ENCODE results near the gene DVL2. TPM values are rescaled to one million over a fixed set of nuclear protein-coding genes. Genes with fewer than 3 reads are reported as not detected.

DVL2 gene
- total and polyA plus RNA-seq, 7 donors: 10.0 to 22.1 (median 13.1) TPM

DNA sequence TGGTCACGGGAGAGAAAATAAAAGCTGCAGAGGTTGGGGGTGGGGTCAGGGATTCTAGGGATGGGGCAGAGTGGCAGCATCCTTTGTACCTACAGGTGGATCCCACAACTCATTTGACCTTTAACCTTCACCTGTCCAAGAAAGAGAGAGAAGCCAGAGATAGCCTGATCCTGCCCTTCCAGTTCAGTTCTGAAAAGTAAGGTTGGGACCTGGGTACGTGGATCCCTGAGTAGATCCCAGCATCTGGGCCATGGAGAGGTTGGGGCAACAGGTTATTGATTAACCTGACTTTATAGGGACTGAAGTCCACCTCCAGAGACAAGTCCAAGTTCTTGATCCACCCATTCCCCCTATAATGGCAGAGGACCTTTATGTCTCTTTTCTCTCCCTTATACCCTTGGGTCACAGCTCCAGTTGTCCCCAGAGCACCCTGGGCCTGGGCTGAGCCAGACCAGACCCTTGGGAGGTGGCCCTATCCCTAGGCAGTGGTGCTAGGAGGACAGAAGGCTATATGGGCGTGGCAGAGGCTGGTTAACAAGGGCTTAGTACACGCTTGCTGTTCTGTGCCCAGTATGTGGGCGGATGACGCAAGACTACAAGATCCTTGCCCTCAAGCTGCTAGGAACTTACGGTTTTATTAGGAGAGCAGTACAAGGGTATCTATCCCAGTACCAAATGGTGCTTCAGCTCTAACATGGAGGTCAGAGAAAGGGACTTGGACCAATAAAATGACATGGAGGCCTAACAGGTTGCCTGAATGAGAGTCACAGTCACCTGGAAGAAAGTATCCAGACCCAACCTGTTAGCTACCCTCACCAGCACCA, 24.6 kb upstream of the DVL2 start:
- peaks cover 0 to 36% (median 21%) of the 10 kb centered on the region in 3 donors for H3K27me3 ChIP-seq (ENCODE audit: insufficient read depth in 3 of 3, low read length in 2 of 3)
- H3K9me3 ChIP-seq: no peaks in the 10 kb centered on the region
- WGBS, 3 donors: 82 to 91% (median 90%) methylated on average over 7 of the region's 7 CpGs
- H3K27ac ChIP-seq: no peak overlapping the region
- intact Hi-C loops (cut with DNase I): no loop called here
- peaks cover 11% of the 10 kb centered on the region for H3K4me1 ChIP-seq
- no peak for TF ChIP-seq CTCF (IDR thresholded peaks at IDR 0.05)
- H3K36me3 ChIP-seq (ENCODE audit: insufficient read depth in 1 of 2, low read depth in 1 of 2): peaks cover 2 to 59% of the 10 kb centered on the region in 2 donors
- no peak for DNase-seq
- no peak overlapping the region for H3K4me3 ChIP-seq
- ATAC-seq: no peak

- H3K9me3 ChIP-seq: no peaks in the 10 kb centered on the region
- no peak for ATAC-seq
- peaks cover 0 to 16% (median 6%) of the 10 kb centered on the region in 3 donors for H3K27me3 ChIP-seq (ENCODE audit: insufficient read depth in 3 of 3, low read length in 2 of 3)
- peaks cover 18% of the 10 kb centered on the region for H3K4me1 ChIP-seq
- no peak for DNase-seq
- peaks cover 2 to 68% of the 10 kb centered on the region in 2 donors for H3K36me3 ChIP-seq (ENCODE audit: insufficient read depth in 1 of 2, low read depth in 1 of 2)
- WGBS, 3 donors: 88 to 95% (median 91%) methylated on average over 8 of the region's 8 CpGs
- H3K4me3 ChIP-seq: no peak overlapping the region
- H3K27ac ChIP-seq: no peak overlapping the region
- intact Hi-C loops (cut with DNase I): no loop called here
- TF ChIP-seq CTCF (IDR thresholded peaks at IDR 0.05): no peak
These were observed 22.6 kb upstream of the DVL2 start for GRCh38 chr17:7256766-7257456.

DNA sequence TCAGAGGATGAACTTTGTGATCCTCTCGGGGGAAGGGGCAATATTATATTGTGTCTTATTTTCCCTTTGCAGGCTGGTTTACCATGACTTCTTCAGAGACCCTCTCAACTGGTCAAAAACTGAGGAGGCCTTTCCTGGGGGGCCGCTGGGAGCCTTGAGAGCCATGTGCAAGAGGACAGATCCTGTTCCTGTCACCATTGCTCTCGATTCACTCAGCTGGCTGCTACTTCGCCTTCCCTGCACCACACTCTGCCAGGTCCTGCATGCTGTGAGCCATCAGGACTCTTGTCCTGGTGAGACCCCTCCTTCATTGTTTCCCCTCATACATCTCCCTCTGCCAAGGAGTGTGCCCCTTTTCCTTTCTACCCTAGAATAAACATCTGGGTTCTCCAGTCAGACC, 20.2 kb upstream of the DVL2 start:
- Histone ChIP-seq H3K4me1 (peaks cover 21% of the 10 kb centered on the region), H3K27ac (no peak overlapping the region), H3K9me3 (no peaks in the 10 kb centered on the region), H3K36me3 (ENCODE audit: insufficient read depth in 1 of 2, low read depth in 1 of 2) (peaks cover 2 to 65% of the 10 kb centered on the region in 2 donors), H3K4me3 (no peak overlapping the region), H3K27me3 (ENCODE audit: insufficient read depth in 3 of 3, low read length in 2 of 3) (no peaks in the 10 kb centered on the region)
- no peak for TF ChIP-seq CTCF (IDR thresholded peaks at IDR 0.05)
- no peak for ATAC-seq
- no peak for DNase-seq
- intact Hi-C loops (cut with DNase I): no loop called here
- WGBS, 3 donors: 91 to 94% (median 92%) methylated on average over 4 of the region's 4 CpGs

- H3K27ac ChIP-seq: peak overlapping the region; percentile 99
- H3K4me3 ChIP-seq: peak overlapping the region; percentile 99
- WGBS, 3 donors: 69 to 78% (median 69%) methylated on average over 5 of the region's 5 CpGs
- H3K27me3 ChIP-seq (ENCODE audit: insufficient read depth in 3 of 3, low read length in 2 of 3): no peaks in the 10 kb centered on the region
- ATAC-seq (no peak), DNase-seq (no peak)
- no peaks in the 10 kb centered on the region for H3K9me3 ChIP-seq
- H3K4me1 ChIP-seq: peaks cover 36% of the 10 kb centered on the region
- peaks cover 2 to 51% of the 10 kb centered on the region in 2 donors for H3K36me3 ChIP-seq (ENCODE audit: insufficient read depth in 1 of 2, low read depth in 1 of 2)
- intact Hi-C loops (cut with DNase I): no loop called here
- TF ChIP-seq CTCF (IDR thresholded peaks at IDR 0.05): no peak
These were observed 18.8 kb upstream of the DVL2 start for GRCh38 chr17:7253082-7253481.
